ENCODE measurements around the gene ITGB1BP1.

- TF ChIP-seq CTCF (IDR thresholded peaks at IDR 0.05): no peak
- TF ChIP-seq POLR2A (IDR thresholded peaks at IDR 0.05): no peak
- no peak for TF ChIP-seq POLR2AphosphoS5 (IDR thresholded peaks at IDR 0.05)
- no peak for TF ChIP-seq EP300 (IDR thresholded peaks at IDR 0.05; ENCODE audit: low read depth)
Measured at GRCh38 chr2:9397201-9397600, 26.1 kb downstream of the ITGB1BP1 start.
